Activated CD4-positive, CD25-positive, alpha-beta regulatory T cell (primary cell): ENCODE results near the gene ABLIM1.

Experiments used
- DNase-seq, 4 experiments: peaks; one replicate each; lab custom pipeline; 2025; lab: John Stamatoyannopoulos, UW

Gene ABLIM1

DNA sequence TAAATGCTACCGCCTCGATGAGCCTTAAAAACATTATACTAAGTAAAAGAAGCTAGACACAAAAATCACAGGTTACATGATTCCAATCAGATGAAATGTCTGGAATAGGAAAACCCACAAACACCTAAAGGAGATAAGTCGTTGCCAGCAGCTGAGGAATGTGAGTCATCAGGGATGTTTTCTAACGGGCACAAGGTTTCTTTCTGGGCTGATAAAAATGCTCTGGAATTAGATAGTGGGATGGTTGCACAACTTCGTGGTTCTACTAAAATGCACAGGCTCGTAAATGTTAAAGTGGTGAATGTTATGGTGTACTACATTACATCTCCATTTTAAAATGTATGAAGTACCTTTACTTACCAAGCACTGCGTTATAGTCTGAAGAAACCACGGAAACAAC, 9.7 kb downstream of the ABLIM1 start:
- no peak for DNase-seq

DNA sequence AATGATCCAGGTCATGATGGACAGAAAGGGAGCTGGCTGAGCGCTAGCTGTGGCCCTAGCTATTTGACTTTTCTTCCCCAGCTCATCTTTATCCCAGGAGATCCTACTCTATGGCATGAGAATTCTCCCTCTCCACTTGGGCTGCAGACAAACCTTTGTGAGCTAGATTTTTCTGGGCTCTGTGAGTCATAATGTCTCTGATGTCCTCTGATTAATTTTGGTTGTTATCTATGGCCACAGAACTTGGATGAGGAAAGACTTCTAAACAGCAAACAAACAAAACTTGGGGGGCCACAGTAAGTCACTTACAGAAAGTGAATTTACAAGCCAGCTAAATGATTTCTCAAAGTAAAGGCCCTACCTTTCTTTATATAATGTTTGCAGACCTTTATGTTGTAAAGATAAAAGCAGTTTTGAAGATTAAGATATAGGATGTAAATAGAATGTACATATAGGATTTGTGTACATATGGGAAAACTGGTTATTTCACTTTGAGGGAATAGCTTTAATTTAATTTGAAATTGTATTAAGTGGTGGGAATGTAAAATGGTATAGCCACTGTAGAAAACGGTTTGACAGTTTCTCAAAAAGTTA, 10.4 kb downstream of the ABLIM1 start:
- no peak for DNase-seq

DNA sequence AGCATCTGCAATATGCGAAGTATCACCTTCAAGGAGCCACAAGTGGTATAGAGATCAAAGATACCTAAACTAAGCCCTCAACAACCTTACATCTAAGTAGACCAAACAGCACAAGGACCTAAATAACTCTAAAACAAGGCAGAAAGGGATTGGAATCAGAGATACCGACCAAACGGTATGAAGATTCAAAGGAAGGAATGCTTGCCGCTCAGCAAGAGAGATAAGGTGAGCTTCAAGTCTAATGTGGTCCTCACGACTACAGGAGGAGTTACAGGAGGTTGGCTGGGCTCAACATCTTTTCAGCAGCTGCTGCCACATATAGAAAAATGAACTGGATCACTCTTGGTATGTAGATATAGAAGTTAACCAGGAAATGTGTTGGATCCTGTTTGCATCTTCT, 11.6 kb downstream of the ABLIM1 start:
- no peak for DNase-seq

DNA sequence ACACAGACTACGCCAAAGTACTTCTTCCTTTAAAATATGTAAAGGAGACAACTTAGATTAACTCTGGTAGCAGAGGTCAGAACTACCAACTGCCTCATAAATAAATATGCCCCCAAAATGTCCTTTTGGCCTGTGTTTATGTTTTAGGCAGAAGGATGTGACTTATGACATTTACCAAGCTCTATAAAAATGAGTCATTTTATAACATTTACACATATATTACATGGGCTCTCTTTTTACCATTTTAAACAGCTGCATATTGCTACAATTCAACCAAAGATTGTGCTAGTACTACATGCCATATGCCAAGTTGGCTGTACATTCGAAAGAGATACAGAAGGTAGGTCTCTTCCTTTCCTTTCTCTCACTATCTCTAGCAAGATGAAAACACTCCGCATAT, 12.4 kb downstream of the ABLIM1 start:
- no peak for DNase-seq

DNA sequence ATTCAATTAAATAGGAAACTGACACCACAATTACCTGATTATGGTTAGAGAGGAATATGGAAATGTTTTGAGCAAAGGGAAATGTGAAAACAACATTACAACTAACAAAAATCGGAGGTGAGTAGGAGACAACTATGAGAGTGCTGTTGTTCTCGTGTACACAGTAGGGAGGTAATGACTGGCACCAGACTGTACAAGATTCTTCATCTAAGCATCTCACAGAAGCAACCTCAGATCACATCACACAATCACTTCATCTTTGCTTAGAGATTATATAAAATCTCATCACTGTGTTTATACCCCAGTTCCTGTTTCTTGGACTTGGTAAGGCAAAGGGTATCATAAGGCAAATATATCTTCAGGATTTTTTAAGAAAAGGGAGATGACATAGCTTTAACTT, 14.9 kb downstream of the ABLIM1 start:
- DNase-seq, result no peak

DNA sequence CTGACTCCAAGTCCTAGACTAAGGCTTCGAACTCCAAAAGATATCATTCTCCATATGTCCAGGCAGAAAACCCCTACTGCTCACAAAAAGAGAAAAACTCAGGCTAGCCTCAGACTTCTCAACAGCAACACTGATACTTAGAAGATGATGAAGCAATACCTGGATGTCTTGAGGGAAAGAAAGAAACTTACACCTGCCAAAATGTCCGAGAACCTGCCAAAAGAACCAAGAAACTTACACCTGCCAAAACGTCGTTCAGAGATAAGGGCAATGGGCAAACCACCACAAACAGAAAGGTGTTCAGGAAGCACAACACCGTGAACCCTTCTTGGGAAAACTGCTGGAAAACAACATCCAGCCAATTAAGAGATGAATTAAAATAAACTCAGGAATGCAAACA, 15.3 kb downstream of the ABLIM1 start:
- no peak for DNase-seq

DNA sequence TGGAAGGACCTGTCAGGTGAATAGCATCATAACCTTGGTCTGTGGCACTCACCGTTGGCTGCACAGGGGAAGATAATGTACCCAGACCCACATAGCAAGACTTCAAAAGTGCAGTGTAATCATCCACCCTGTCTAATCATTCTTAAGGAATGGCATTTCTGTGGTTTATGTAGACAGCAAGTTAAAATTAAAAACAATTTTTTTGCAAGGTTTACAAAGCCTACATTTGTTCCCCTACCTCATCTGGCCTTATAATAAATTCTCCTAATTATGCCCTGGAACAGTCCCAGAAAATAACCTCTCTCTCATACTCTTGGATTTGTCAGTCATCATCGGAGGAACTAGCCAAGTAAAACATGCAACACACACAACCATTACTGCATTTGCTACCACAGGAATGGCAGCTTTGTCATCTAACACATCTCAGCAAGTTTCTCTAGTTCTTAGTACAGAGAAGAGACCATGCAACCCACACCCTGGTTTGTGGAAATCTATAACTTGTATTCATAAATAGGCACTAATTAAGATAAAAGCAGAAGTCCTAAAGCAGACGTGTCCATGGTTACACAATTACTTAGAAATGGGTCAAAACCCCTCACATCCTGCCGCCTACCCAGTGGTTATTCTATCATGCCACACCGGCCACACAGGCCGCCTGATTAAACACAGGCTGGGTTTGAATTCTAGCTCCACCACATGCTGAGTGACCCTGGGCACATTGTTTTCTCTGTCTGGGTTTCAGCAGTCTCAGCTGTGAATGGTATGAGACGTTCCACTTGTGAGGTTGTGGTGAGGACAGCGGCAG, 19.1 kb downstream of the ABLIM1 start:
- DNase-seq, result no peak

DNA sequence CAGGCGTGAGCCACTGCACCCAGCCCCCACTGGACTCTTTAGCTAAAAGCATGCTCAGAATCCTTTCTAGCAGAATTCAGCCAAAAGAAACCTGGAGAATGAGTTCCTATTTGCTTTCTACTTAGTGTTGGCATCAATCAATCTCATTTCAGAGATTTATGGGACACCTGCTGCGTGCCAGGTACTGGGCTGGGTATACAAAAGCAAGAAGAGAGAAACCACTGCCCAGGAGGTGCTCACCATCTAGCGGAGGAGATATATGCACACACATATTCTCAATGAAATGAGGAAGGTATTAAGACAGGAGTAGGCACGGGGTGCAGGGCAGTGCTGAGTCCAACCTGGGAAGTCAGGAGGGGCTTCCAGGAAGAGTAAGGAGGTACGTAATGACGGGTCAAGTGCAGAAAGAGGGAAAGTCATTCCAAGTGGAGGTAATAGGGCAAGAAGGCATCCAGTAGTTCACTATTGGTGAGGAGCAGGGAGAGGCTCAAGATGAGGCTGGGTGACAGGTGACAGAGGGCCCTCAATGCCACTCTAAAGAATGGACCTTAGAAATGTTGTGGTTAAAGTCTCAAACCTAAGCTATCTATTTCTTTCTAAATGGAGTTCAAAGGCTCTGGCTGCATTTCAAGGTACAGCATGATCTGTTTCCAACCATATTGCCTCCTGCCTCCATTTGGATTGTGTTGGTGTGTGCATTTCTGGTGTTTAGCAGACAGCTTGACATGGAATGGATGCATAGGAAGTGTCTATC, 22.1 kb downstream of the ABLIM1 start:
- no peak for DNase-seq

DNA sequence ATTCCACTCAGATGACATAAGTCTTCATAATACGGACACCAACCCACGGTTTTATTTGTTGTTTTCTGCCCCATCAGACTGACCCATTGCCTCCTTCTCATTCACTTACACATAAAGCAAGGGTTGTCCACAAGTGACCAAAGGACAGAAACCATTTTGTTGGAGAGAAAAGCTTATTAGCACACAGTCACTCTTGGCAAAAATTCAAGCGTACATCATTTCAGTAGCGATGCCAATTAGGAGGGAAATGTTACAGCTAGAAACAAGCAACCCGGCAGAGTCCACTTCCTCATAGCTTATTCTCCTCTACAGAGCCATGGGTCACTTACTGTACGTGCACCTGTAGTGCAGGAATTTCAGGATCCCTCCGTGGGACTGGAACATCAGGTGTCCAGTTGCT, 23.0 kb downstream of the ABLIM1 start:
- DNase-seq, result no peak

DNA sequence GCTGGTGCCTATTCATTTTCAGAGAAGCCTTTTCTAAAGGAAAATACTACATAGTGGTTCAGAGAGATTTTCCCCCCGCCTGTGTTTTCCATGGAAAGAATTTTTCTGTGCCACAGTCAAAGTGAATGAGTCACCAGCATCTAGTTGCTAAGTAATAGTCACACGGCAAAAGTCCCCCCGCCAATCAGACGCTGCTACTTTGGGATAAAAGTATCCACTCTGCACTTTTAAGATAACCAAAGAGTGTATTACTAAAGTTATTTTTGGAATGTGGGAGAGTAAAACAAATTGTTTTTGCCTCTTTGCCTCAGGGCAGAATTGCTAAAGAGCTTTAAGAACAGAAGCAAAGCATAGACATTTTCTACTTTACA, 23.5 kb downstream of the ABLIM1 start:
- no peak for DNase-seq

DNA sequence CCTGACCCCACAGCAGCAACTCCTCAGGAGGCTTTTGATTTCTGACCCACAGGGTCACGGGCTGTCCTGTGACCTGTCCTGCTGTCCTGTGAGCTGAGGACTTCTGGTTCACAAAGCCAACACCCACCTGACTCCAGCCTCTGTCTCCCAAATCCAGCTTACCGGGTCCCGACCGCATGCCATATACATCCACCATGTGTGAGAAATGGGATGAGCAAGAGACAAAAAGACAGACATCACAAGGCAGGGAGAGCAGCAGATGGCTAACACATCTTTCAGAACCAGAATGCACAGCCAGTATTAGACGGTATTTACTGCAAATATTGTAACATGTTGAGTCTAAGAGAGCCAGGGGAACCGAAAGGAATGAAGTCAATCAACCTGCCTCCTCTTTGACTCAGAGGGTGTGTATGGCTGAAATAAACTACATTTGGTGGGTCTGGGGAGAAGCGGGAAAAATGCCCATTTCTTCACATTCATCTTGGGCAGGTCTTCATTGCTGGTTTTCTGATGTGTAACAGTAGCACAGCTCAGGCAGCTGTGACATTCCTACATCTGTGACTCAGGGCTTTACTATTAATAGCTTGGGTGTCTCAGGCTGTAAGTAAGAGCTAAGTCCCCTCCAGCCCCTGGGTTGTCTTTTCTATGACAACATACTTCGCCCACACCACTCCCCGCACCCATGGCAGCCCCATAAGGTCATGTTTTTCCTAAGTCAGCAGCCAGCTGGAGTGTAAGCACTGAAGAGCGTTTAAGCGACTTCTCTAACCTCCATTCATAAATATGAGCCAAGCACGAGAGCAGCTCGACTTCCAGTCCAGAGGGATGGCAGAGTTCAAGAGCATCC, 25.0 kb downstream of the ABLIM1 start:
- DNase-seq, result no peak

DNA sequence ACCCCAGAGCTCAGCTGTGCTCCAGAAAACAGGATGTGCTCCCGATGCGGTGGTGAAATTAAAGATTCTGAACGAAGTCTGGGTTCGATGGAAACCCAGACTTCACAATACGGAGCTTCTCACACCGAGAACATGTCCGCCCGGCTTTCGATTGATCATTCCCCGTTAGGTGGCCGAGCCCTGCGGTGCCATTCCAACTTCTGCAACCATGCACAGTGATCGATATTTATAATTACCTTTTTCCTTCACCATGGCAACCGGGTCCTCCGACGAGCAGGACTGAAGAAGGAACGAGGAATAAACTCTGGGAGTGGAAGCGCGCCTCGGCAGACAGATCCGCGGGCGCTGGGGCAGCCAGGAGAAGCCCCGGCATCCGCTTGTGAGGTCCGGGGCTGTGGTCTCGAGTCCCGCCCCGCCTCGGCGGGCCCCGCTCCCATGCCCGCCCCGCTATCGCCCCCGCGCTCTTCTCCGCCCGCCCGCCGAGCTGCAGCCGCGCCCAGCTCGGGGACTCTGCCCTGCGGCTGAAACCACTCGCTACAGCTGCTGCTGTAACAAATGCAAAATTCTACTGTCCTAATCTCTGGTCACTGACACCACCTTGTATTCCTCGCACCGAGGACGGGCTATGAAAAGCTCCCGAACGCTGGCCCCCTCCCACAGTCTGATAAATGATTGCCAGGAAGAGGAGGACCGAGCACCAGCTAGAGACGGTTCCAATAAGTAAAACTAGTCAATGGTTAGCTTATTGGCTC, 26.2 kb downstream of the ABLIM1 start:
- DNase-seq, result peak in 1 of 4 experiments; percentile 1

DNA sequence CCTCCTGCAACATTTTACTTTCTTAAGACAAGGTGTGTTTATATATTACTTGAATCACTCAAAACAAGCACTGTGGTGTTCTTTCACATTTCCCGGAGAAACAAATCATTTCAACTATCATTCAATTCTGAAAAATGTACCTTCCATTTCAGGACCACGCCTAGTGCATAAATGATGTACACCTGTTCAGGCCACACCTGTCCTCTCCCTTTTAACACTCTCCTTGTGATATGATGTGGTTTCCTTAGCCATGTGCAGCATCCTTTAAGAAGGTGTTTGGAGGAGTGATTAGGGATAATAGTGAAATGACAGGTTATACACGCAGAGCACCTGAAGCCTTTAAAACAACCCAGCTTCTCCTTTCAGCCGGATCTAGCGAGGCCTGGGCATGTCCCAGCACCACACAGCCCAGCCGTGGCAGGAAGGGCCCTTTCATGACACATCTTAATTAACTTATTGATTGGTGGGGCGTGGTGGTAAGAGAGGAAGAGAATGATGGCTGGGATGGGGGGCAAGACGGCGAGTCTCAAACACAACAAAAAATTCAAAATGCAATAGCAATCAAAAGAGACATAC, 26.9 kb downstream of the ABLIM1 start:
- no peak for DNase-seq

DNA sequence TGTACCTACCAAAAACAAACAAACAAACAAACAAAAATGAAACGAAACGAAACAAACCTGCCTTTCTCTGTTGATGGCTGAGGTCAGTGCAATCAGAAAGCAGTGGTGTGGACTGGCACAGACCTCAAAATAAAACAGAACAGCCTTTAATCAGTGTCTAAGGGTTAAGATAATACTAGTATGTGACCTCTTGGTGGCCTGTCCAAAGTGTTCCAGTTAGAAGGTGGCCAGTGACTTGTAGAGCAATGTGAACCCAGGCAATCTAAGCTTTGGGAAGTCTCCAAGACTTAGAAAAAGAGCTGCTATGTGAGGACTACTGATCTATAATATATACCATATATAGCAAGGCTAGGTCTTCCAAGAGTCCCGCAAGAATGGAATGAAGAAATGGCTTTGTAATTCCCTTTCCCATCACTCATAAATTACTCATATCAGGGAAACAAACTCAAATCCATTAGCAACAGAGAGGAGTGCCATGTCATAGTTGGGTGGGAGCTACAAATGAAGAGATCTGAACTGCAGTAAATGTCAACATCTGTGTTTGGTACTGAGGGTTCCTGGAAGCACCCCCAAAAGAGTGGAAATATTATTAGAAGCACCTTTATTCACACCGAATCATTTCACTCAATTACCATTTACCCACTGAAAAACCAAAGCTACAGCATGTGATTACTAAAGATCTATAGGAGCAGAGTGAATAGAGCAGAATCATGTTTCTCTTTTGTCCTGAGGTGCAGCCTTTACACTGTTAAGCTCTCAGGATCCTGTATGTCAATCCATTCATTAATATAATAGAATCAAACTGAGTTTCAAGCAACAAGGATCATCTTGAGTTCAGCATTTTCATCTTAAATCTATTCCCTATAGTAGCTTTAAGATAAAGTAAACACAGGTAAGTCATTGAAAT, 28.0 kb downstream of the ABLIM1 start:
- DNase-seq, result no peak

DNA sequence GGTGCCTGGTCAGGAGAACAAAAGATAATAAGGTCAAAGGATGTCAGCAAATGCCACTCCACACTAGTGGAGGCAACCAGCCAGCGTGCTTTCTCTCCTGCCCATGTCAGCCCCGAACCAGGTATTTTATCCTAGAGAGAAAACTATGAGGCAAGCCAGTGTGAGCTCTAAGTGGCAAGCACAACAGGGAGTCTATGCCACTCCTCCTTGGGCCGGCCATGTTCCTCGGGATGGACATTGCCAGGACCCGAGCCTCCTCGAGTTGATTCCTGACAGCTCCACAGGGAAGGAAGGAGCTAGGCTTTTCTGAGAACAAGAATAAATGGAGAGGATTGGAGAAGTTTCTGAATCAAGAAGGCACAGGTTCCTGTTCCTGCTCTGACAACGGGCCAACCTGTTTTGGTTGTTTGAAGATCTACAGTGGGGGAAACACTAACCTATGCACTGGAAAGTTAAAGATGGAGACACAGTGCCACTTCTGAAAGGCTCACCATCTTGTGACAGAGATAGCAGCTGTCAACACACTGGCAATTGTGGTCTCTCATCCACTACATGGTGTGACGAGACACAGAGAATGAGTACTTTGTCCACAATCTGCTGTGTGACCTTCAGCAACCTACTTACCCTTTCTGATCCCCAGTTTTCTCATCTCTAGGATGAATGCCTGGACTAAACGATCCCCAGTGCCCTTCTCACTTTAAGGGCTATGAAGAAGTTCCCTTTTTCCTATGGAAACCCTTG, 28.8 kb downstream of the ABLIM1 start:
- no peak for DNase-seq

DNA sequence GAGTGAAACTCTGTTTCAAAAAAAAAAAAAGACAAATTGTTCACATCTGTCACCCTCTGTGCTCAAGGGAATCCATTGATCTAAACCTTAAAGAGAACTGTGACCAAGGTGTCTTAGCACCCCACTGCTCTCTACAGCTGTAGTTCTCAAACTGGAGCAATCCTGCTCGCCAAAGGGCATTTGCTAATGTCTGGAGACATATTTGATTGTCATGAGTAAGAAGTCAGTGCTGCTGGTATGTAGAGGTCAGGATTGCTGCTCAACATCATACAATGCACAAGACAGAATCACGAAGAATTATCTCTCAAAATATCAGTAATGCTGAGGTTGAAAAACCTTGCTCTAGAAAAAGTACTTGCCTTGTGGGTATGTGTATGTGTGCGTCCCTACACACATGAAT, 30.0 kb downstream of the ABLIM1 start:
- DNase-seq, result no peak

DNA sequence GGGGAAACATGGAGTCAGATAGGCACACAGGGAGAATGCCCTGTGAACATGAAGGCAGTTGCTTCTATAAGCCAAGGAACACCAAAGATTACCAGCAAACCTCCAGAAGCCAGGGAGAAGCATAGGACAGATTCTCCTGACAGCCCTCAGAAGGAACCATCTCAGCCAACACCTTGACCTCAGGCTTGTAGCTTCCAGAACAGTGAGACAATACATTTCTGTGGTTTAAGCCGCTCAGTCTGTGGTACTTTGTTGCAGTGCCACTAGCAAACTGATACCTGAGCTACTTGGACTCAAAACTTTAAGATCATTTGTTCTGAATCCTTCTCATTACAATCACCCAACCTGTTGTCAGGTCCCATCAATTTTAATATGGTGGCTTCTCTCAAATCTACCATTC, 31.2 kb downstream of the ABLIM1 start:
- no peak for DNase-seq

DNA sequence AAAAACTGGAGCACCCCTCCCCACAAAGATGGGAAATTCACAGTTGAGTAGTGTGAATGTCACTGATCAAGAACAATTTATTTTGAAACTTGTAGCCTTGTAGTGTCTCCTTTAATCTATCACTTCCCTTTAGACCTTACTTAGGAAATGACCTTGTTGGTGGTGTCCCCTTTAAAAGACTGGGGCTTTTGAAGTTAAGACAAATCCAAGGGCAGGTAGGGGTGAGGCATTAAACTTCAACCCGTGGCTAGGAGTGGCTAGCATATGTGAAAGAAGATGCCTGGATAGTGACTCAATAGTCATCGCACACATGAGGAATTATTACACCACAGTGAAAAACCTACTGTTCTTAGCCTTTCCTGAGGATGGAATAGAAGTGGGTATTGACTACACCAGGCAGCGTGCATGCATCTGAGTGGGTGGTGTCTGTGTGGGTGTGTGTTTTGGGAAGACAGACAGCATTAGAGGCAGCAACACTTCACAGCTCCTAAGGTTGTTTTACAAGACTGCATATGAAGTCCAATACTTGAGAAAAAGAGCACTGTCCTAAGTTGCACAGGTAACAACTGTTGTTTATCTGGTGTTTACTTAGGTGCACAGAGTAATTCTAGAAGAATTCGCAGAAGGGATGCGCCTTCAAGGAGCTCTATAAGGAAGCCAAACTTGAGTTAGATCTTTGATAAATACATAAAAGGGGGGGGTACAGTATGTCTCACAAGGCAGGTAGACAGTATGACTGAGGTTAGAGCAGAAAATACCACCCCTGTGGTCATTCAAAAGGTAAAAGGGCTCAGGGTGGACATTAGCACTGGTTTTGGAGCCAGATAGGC, 32.9 kb downstream of the ABLIM1 start:
- DNase-seq, result no peak

DNA sequence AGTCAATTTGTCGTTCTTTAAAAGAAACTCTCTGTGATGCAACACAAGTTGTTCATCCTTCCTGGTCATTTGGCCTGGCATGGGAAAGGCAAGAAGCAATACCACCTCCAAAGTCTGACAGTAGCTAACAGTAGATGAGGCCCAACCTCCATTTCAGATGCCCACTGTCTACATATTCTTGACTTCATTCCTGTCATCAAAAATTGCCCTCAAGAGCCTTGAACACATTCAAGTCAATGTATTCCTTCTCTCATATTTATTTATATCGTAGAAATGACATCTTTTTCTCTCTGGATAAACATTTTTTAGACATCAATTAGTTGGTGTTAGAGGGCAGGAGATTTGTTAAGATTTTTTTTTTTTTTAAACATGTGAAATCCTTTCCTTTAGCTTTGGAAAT, 33.7 kb downstream of the ABLIM1 start:
- no peak for DNase-seq
